Skeletal muscle tissue (tissue), 4 donors: ENCODE measurements around the gene PPA1. TPM values are rescaled to one million over a fixed set of nuclear protein-coding genes. Genes with fewer than 3 reads are reported as not detected.
"Not testable (repeated sequence)": the region's sequence is repeated elsewhere in the genome, so short reads cannot be mapped to it uniquely, and the experiment has no call there.

Experiments
- H3K27ac ChIP-seq: one replicate; pipeline ENCODE4 v1.7.0; 2013; ENCODE audit warnings: mild to moderate bottlenecking, low read depth, low read length, inconsistent platforms
- H3K27me3 ChIP-seq, 3 donors: one replicate each; pipeline ENCODE4 v1.7.0; 2013; ENCODE audit warnings: low read length in 3 of 3; ENCODE audit not compliant: control insufficient read depth in 3 of 3, insufficient read depth in 3 of 3
- H3K36me3 ChIP-seq, 3 donors: one replicate each; pipeline ENCODE4 v1.7.0; 2013; ENCODE audit warnings: low read length in 3 of 3; ENCODE audit not compliant: control insufficient read depth in 3 of 3, insufficient read depth in 3 of 3
- H3K4me1 ChIP-seq, 3 donors: one replicate each; pipeline ENCODE4 v1.7.0; 2013; ENCODE audit warnings: low read length in 3 of 3, mild to moderate bottlenecking in 3 of 3; ENCODE audit not compliant: control insufficient read depth in 3 of 3, insufficient read depth in 3 of 3
- H3K4me3 ChIP-seq, 3 donors: one replicate each; pipeline ENCODE4 v1.7.0; 2013; ENCODE audit warnings: low read length in 3 of 3
- H3K9ac ChIP-seq, 3 donors: one replicate each; pipeline ENCODE4 v1.7.0; 2013; ENCODE audit warnings: low read length in 3 of 3, mild to moderate bottlenecking in 3 of 3, moderate library complexity in 2 of 3, low read depth in 1 of 3
- H3K9me3 ChIP-seq, 3 donors: one replicate each; pipeline ENCODE4 v1.7.0; 2013; ENCODE audit warnings: low read length in 3 of 3; ENCODE audit not compliant: control insufficient read depth in 3 of 3
- total RNA-seq: library from RNA; depleted of rRNA; stranded (reverse); fragments of >200 nt; gene quantifications from one replicate; pipeline ENCODE4 v1.2.3, GENCODE V29; 2014
- donor health status: Osteomylitis.

PPA1 gene
- total RNA-seq, 1 donor from 2014 or later = 59.5 TPM

DNA sequence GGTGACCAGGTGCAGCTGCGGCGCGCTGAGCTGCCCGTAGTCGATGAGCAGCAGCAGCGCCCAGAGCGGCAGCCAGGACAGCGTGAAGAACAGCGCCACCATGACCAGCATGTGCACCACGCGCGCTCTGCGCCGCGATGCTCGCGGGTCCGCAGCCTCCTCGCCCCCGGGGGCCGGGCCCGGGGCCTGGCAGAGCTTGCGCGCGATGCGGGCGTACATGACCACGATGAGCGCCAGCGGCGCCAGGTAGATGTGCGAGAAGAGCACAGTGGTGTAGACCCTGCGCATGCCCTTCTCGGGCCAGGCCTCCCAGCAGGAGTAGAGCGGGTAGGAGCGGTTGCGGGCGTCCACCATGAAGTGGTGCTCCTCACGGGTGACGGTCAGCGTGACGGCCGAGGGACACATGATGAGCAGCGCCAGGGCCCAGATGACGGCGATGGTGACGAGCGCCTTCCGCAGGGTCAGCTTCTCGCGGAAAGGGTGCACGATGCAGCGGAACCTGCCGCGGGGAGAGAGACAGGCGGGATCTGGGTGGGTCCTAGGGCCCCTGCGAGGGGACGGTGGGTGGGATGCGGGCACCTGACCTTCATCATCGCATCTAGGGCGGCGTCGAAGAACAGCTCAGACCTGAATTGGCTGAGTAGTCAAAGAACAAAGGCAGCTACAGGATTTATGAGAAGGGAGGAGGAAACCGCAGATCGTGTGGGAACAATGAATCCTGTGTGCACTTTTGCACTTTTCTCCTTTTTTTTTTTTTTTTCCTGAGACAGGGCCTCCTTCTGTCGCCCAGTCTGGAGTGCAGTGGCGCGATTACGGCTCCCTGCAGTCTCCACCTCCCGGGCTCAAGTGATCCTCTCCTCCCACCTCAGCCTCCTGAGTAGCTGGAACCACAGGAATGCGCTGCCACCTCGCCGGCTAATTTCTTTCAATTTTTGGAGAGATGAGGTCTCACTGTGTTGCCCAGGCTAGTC lies 22.4 kb upstream of the PPA1 start:
- Histone ChIP-seq H3K4me1 (peaks cover 5 to 7% (median 6%) of the 10 kb centered on the region in 3 donors), H3K36me3 (no peaks in the 10 kb centered on the region), H3K4me3 (peak overlapping the region in 1 of 3 donors; percentile 49), H3K27ac (no peak overlapping the region), H3K9me3 (no peaks in the 10 kb centered on the region), H3K9ac (no peak overlapping the region), H3K27me3 (peaks cover 31 to 44% (median 31%) of the 10 kb centered on the region in 3 donors)

DNA sequence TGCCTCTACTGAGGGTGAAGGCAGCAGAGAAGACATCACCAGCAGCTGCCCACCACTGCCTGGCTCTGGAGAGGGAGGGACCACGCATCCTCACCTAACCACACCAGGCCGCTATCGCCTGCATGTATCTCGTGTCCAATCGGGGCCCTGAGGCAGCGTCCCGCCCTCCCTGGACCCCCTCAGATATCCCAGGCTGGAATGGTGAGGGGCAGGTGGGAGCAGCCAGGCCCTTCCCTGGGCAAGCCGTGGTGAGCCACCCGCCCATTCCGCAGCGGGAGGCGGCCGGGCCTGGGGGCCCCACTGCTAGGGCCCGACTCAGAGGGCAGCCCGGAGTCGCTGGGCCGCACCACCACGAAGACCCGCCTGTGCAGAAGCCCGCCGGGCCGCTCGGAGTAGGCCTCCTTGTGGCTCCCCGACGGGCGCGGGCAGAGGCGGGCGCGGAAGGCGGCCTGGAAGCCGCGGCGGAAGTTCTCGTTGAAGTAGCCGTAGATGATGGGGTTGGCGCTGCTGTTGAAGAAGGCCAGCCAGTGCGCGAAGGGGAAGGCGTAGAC lies 21.6 kb upstream of the PPA1 start:
- no peak overlapping the region for H3K9ac ChIP-seq
- peaks cover 5 to 7% (median 6%) of the 10 kb centered on the region in 3 donors for H3K4me1 ChIP-seq
- H3K27ac ChIP-seq = no peak overlapping the region
- no peaks in the 10 kb centered on the region for H3K36me3 ChIP-seq
- peak overlapping the region in 1 of 3 donors; percentile 49 for H3K4me3 ChIP-seq
- H3K27me3 ChIP-seq = peaks cover 31 to 39% (median 31%) of the 10 kb centered on the region in 3 donors
- no peaks in the 10 kb centered on the region for H3K9me3 ChIP-seq

DNA sequence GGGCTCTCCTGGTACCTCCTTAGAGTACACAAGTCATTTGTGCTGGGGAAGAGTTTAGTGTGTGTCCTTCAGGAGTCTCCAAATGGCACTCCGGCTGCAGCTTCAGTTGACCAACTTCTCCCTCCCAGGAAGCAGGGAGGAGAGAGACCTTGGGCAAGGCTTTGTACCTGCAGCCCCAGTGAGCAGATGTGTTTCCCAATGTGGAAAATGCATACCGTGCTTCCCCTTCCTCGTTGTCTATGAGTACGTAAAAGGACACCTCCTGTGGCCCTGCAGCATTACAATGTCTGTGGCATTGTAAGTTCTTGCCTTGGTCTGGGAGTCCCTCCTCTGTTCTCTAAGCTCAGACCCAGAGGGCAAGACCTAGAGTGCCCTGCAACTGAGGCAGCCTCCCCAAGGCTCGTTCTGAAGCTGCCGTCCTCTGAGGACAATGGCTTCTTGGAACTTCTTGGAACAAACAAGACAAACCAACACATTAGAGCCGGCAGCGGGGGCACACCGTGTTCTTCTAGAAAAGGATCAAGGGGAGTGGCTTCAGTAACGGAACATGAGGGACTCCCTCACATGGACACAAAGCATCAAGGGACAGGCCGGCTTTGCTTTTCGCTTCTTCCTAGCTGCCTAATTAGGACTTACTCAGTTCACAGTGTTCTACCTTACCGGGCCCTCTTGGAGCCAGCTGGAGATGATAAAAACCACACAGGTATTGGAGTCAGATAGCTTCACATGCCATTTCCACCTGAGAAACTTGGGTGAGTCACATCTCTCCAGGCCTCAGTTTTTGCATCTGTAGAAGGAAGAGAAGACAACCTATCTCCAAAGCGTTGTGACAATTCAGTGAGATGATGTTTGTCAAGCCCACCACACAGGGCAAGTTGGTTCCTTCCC lies 20.9 kb upstream of the PPA1 start:
- no peak overlapping the region for H3K27ac ChIP-seq
- no peaks in the 10 kb centered on the region for H3K36me3 ChIP-seq
- peaks cover 31 to 37% (median 31%) of the 10 kb centered on the region in 3 donors for H3K27me3 ChIP-seq
- H3K4me1 ChIP-seq = peaks cover 5 to 7% (median 6%) of the 10 kb centered on the region in 3 donors
- no peaks in the 10 kb centered on the region for H3K9me3 ChIP-seq
- no peak overlapping the region for H3K4me3 ChIP-seq
- H3K9ac ChIP-seq = no peak overlapping the region

DNA sequence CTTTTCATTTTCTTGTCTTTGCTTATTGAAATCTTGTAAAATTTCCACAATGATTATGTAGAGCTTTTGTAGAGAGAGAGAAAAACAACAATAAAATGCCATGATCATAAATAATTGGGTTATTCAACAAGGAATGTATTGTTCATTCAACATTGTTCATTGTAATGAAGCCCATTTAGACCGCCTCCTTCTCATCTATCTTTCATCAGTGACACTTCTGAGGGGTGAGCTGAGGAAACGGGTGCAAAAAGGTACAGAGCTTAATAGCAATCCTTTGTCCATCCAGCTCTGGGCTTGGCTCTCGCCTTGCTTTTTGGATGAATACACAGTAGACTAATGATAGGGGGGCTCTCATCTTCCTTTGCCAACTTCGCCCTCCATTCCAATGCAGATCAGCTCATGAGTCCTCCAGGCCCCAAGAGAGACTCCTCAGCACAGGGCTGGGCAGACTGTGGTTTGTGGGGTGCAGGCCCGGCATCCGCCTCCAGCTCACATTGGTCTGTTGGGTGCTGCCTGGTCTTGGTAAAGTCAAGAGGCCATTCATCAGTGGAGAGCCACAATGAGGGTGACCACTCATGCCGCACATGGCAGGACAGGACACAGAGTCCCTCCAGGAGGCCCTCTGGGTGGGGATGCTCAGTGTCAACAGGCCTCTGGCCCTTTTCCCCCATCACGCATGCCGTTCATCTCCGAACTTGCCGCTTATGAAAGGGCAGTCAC lies 17.9 kb upstream of the PPA1 start:
- H3K9ac ChIP-seq = no peak overlapping the region
- no peak overlapping the region for H3K27ac ChIP-seq
- H3K36me3 ChIP-seq = no peaks in the 10 kb centered on the region
- peaks cover 5 to 7% (median 6%) of the 10 kb centered on the region in 3 donors for H3K4me1 ChIP-seq
- peaks cover 29 to 34% (median 29%) of the 10 kb centered on the region in 3 donors for H3K27me3 ChIP-seq
- no peak overlapping the region for H3K4me3 ChIP-seq
- no peaks in the 10 kb centered on the region for H3K9me3 ChIP-seq

DNA sequence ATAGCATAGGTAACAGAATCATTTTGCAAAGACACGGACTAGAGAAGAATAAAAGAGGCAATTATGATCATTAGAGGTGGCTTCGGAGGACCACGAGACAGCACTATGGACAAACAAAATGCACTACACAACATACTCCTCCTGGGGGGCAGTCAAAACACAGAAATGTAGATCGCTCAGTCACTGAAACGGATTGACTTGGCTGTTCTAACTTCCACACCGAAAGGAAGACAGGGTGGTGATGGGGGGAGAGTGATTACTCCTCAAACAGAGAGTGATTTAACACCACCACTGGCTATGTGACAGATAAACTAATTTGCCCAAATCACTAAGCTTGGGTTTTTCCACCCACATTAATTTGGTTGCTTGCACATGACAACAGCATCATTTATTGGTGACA lies 14.1 kb upstream of the PPA1 start:
- peaks cover 0 to 4% (median 0%) of the 10 kb centered on the region in 3 donors for H3K27me3 ChIP-seq
- H3K9me3 ChIP-seq = no peaks in the 10 kb centered on the region
- no peak overlapping the region for H3K4me3 ChIP-seq
- H3K4me1 ChIP-seq = no peaks in the 10 kb centered on the region
- no peak overlapping the region for H3K9ac ChIP-seq
- no peaks in the 10 kb centered on the region for H3K36me3 ChIP-seq
- no peak overlapping the region for H3K27ac ChIP-seq

DNA sequence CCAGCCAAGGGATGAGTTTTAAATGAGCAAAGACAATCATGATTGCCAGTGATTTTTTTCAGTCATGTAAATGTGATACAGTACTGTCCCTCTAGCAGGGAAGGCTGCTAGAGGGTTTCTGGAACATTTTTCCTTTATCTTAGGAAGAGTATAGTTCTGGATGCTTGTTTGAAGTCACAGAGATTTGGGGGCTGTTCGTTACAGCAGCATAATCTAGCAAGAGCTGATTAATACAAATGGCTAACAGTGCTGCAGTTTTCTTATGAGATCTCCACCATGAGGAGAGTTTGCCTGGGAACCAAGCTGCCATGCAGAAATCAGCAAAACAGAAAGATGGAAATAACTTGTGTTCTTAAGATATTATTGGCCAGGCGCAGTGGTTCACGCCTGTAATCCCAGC lies 7.9 kb upstream of the PPA1 start:
- Histone ChIP-seq H3K9ac (no peak overlapping the region), H3K9me3 (no peaks in the 10 kb centered on the region), H3K27me3 (no peaks in the 10 kb centered on the region), H3K36me3 (no peaks in the 10 kb centered on the region), H3K4me3 (no peak overlapping the region), H3K27ac (no peak overlapping the region), H3K4me1 (no peaks in the 10 kb centered on the region)

DNA sequence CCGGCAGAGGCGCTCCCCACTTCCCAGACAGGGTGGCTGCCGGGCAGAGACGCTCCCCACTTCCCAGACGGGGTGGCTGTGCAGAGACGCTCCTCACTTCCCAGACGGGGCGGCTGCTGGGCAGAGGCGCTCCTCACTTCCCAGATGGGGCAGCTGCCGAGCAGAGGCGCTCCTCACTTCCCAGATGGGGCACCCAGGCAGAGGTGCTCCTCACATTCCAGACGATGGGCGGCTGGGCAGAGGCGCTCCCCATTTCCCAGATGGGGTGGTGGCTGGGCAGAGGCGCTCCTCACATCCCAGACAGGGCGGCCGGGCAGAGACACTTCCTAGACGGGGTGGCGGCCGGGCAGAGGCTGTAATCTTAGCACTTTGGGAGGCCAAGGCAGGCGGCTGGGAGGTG lies 6.8 kb upstream of the PPA1 start:
- H3K4me1 ChIP-seq, H3K4me3 ChIP-seq, H3K27ac ChIP-seq, H3K36me3 ChIP-seq, H3K9ac ChIP-seq, H3K9me3 ChIP-seq, H3K27me3 ChIP-seq: not testable (repeated sequence)

- H3K4me1 ChIP-seq, H3K27me3 ChIP-seq, H3K36me3 ChIP-seq, H3K9ac ChIP-seq, H3K9me3 ChIP-seq, H3K27ac ChIP-seq, H3K4me3 ChIP-seq: not testable (repeated sequence)
These were observed 6.1 kb upstream of the PPA1 start for GRCh38 chr10:70239077-70239976.
